AML-193 (cell line): ENCODE data around the gene ROGDI.

Source experiments
- DNase-seq, 2 experiments: peaks; one replicate each; lab custom pipeline; 2025; lab: John Stamatoyannopoulos, UW

Gene ROGDI, protein sequence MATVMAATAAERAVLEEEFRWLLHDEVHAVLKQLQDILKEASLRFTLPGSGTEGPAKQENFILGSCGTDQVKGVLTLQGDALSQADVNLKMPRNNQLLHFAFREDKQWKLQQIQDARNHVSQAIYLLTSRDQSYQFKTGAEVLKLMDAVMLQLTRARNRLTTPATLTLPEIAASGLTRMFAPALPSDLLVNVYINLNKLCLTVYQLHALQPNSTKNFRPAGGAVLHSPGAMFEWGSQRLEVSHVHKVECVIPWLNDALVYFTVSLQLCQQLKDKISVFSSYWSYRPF

DNA sequence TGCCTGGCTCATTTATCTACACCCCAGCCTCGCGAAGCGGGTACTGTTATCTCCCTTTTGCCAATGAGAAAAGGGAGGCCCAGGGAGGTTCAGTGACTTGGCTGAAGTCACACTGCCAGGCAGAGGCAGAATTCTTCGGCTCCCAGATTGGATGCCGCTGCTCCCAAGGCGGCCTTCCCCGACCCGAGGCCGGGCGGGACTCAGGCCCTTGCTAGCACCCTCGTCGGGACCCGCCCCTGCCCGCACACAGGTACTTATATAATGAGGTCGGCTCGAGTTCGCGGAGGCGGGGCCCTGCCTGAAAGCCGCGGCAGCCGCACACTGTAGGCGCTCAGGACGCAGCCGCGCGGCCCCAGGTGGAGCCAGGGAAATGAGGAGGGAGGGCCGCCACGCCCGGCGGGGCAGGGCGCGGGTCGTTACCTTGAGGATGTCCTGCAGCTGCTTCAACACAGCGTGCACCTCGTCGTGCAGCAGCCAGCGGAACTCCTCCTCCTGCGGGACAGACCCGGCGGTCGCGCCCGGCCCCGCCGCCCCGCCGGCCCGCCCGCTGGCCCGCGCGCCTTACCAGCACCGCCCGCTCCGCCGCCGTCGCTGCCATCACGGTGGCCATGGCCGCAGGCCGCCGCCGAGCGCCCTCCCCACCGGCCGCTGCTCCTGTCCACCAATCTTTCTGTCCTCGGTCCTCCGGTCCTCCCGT is at the start of gene ROGDI:
ROGDI (minus strand) TSS at position 672 of the 697 bp plus-strand sequence; CDS start at position 610, 62 bp downstream.
- peak; percentile 29 to 36 for DNase-seq

DNA sequence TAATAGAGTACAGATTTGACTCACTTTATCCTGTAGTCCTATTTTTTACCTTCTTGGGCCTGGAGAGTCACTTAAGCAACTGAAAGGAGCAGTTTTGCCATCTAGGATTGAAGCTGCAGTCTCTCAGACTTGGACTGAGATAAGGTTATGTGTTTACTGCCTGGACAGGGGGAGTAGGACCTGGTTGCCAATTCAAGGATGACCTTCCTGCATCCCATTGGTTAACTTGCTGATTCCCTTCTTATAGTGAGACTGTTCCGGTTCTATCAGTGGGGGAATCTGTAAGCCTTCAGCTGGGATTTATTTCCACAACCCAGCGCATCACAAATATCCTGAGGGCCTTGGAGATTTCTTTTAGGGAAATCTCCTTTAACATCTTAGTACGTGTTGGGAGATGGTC is 47.8 kb upstream of the ROGDI start:
- DNase-seq = no peak

DNA sequence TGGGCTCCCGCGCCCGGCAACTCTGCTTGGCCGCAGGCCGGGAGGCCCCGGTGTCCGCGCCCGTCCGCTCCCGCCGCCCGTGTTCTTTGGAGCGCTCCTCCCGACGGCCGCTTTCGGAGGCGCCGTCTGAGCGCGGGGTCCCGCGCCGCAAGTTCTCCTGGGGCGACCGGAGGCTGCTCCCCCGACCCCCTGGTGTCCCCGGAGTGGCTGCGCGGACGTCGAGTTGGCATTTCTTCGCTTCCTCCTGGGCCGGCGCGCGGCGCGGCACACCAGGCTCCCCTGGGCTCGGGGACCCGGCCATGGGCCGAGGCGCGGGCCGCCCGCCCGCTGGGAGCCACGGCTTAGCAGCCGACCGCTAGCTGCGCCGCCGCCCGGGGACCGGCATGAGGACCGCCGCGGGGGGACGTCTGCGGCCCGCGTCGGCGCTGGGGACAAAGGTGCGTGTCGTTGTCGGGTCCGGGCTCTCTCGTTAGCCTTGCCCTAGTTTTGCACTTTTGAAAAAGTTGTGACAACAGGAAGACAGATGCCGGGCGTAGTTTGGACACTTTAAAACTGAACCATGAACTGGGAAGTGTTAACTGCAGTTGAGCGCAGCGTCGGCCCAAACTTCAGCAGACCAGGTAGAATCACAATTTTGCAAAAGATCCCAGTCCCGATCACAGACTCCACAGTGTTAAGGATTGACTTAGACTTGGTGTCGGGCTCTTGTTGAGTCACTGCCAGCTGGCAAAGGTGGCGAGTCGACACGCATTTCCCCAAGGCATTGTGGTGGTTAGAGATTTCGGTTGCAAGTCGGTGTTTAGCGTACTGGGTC is 45.5 kb upstream of the ROGDI start:
- peak in 1 of 2 experiments; percentile 28 for DNase-seq

DNA sequence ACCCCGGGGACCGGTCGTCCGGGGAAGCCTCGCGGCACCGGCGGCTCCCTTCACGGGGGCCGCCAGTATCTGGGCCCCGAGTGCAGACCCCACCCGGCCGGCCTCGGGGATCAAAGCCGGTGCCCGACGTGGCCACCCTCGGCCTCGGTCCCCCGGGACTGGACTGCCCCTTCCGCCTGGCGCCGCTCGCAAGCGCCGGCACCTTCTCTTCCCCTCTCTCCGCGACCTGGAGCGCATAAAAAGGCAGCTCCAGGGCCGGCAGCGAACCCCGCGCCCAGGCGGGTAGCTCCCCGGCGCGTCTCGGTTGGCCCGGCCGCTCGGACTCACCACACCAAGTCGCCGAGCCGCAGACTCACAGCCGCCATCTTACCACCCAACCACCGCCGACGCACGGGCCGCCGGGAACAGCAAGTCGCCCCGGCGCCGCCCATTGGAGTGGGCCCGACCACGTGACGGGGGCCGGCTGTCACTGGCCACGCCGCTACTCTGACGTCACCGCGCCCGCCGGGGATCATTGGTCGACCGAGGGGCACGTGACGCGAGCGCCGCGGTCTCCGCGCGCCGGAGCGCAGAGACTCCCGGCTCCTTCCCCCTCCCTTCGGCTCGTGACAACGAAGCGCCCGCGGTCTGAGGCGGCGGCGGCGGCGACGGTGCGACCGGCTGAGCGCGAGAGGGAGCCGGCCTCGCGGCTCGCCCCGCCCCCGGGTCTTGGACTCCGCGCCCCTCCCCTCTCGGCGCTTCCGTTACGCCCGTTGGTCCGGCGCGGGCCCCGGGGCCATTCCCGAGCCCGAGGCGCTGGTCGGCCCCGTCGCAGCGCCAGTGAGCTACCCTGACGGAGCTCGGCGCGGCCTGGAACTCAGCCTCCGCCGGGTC is 44.7 kb upstream of the ROGDI start, which contains the start of the genes GLYR1 and UBN1:
GLYR1 (minus strand) TSS at position 388 of the 873 bp plus-strand sequence; CDS start at position 365, 23 bp downstream.
UBN1 (plus strand) TSS at position 581 of the 873 bp plus-strand sequence. CDS start 5,437 bp downstream, outside the sequence.
- peak; percentile 87 to 92 for DNase-seq

DNA sequence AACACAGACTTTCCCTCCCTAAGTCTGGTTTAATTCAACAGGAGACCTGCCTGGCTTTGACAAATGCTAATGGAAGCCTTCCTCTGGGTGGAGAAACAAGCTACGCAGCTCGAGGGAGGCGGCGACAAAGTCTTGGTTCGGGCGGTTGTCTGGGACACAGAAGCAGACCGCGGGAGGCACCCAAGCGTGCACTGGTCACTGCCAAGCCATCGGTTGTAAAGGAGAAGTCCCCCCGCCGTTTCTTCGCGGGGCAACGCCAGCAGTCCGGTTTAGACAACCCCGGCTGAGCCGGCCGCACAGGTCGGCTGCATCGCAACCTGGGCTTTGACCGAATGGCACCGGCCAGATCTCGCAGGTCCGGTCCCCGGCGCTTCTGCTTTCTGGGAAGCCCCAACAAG is 44.1 kb upstream of the ROGDI start:
- DNase-seq = peak; percentile 42 to 43

DNA sequence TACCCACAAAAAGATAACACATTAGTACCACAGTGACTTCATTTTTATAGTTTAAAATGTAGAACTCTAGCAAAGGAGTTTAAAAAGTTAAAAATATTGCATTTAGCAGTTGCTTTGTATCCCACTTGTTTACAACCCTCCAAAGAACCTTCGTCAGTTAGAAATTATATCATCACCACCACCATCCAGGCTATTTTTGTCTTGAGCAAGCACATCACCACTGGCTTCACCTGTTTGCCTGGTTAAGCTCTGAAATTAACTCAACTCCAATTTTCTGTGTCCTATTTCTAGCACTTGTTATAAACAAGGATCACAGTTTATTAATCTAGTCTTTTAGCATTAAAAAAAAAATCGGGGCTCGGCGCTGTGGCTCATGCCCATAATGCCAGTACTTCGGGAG is 38.6 kb upstream of the ROGDI start:
- DNase-seq = no peak

DNA sequence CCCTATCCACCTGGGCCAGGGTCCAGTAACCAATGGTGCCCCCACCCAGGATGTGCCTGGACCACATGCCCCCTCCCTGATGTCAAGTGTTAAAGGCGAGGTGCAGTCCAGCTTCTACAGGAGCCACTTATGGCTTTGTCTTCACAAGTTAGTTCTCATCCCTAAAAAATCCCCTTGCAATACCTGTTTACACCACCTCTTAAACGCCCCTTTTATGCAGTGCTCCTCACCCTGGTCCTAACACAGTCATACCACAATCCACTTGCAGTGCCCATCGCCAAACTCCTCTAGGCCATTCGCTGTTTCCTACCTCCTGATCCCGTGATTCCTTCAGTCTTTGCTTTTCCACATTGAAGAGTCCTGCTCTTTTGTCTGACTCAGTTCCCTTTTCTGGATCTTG is 37.5 kb upstream of the ROGDI start:
- DNase-seq = no peak

DNA sequence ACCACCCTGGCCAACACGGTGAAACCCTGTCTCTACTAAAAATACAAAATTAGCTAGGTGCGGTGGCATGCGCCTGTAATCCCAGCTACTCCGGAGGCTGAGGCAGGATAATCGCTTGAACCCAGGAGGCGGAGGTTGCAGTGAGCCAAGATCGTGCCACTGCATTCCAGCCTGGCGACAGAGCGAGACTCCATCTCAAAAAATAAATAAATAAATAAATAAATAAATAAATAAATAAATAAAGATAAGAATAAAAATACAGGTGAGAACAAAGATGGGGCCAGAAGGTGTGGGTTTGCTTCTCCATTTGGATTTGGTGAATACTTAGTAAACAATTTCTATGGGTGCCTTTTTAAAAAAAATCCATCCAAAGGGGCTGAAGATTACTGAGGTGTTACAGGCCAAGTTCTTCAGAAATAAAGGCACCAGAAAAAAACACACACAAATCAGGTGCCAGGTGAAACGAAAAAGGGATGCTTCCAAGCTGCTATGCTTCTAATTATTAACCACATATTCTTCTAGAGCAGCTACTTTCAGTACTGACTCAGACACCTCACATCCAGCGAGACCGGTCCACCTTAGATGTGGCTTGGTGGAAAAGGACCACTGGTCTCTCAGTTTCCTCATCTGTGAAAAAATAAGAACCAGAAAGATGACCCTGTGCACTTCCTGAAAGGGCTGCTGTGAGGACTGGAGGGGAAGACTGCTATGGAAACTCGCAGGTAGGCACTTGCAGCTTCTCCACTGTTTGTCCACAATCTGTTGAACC is 35.5 kb upstream of the ROGDI start:
- no peak for DNase-seq

DNA sequence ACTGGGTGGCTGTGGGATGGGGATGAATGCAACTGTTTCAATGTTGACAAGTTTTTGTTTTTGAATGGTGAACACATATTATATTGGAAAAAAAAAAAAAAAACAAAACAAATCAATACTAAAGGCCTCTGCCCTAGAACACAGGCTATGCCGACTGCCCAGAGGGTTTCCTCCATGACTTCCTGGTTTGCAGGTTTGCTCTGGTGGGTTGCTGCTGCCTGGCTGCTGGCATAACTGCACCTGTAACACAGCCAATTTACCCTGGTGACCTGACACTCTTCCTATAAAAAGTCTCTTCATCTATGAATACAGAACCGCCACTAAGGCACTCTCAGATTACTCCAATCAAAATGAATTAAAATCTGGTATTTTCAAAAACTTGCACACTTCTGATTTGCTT is 34.3 kb upstream of the ROGDI start:
- no peak for DNase-seq

DNA sequence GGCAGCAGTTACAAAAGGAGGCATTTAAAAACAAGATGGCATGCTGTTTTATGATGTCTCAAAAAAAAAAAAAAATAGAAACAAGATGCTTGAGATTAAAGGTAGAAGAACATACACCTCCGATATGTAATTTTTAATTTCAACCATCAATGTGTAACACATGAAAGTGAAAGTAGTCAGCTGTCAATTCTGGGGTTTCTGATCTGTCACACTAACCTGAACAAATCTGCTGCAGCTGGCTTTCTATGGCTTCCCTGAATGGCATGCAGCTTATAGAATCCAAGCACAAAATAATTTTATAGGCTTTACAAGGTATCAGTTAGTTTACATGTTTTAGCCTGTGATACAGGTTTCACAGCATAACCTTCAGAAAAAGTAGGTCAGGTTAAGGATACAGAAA is 31.2 kb upstream of the ROGDI start:
- no peak for DNase-seq

DNA sequence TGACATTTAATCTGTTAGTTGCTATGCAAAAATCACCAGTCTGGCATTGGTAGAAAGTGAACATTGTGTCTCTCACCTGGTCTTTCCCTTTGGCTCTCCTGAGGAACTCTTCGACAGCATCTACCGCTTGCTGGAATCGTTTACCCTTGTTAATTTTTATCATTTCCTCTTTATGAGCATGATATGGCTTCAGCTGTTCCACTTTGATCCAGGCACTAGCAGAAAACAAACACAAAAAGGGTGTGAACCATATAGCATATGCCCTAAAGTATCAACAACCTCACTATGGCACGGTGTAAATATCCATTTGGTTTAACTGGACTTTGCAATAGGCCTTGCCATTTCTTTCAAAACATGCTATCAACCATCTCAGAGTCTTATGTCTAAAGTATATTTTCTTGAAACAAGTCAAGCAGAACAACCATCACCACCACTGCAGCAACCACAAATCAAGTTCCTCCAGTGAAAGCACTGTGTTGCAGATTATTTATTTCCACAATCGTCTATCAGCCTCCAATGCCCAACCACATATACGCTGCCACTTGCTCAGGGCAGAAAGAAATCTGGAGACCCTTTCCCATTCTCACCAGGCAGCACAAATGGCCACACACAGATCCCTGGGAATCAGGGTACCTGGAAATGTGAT is 30.4 kb upstream of the ROGDI start:
- DNase-seq = no peak

DNA sequence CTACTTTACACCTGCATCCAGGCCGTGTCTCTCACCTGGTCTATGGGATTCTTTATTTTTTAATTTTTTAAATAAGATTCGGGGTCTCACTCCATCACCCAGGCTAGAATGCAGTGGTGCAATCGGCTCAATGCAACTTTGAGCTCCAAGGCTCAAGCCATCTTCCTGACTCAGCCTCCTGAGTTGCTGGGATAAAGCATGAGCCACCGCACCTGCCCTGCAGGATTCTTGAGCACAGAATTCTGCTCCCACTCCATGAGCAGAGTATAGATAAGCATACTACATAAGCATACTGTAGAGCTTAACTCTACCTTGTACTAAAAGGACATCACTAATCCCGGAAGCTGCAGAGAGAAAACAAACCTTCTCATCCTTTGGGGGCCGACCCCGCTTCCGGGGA is 29.2 kb upstream of the ROGDI start:
- DNase-seq = no peak

DNA sequence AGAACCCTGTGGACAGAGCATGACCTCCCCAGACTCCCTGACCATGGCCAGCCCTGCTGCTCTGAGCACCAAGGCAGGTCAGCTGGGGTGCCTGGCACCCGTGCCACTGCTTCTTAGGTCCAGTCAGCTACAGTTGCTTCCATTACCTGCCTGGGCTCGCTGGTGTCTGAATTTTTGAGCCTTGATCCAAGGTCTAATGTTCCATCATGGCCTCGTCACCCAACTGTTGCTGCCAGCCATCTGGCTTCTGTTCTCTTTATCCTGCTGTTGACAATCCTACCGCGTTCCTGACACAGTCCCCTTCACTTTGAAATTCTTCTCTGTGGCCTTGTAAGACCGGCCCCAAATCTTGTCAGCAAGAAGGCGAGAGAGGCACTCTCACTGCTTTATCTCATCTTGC is 28.0 kb upstream of the ROGDI start:
- no peak for DNase-seq

DNA sequence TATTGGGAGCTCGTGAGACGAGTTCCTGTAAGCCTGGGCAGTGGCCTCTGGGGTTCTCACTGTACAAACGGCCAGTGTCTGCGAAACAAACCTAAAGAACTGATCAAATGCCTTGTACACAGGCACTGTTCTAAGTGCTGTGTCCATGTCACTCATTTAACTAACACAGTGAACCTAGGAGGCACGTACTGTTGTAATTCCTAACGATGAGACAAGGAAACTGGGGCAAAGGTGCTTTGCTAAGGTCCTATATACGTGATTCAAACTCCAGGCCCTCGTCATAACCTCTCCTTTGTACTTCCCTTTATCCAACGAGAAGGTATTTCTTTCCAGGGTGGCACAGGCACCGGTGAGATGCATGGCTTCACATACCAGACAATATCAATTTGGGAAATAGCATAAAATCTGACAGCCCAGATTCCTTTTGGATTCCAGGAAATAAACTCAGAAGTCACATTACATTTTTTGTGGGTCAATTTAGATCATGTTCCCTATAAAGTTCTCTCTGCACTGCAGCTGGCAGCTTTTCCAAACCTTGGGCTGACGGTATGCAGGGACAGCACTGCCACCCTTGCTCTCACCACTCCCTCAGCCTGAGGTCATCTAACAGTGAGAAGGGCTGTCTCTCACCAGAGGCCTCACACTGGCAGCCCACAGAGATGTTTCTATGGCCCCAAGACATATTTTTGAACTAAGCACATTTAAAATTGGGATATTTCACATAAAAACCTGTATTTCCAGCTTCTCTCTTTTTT is 26.3 kb upstream of the ROGDI start:
- DNase-seq = no peak

DNA sequence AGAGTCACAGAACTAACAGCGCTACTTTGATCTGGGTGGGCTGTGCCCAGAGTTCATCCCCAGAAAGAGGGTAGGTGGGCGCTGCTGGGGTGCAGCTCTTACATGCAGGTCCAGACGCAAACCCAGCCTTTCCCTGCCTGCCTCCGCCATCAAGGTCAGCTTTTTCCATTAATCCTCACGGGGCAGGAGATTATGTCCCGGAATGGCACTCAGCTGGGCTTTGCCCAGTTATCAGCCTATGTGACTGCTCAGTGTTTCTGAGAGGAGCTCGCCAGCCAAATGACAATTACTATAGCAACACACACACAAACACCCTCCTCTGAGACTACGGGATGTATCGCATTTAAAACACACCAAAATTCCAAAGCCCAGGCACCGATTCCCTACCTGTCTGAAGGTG is 24.5 kb upstream of the ROGDI start:
- no peak for DNase-seq

DNA sequence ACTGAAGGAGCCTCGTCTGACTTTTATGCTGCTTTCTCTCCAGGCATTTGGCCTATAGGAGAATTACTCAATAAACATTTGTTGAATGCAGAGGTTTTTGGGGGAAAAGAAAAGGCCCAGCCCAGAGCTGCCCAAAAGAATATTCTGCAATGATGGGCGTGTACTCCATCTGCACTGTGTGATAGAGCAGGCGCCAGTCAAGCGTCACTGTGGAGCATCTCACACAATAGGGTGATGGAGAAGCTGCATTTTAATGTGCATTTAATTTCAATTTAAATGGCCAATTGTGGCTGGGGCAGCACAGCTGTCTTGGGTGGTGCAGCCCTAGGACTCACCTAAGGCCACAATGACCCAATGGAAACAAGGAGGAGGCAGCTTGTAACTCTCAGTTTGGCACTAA is 24.1 kb upstream of the ROGDI start:
- DNase-seq = no peak

DNA sequence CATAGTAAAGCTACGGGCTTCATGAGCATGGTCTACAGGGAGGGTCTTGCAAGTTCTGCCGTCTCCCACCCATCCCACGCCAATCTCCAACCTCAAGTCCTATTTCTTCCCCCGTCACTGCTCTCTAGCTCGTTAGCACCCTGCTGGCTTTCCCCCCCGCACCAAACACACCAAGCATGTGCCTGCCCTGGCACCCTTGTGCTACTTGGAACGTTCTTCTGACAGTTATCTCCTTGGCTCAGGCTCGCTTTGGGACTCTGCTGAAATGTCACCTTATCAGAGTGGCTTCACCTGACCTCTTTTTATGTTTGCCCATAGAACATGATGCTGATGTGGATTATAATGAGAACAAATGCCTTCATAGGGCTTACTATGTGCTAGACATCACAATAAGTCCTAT is 22.8 kb upstream of the ROGDI start:
- no peak for DNase-seq

DNA sequence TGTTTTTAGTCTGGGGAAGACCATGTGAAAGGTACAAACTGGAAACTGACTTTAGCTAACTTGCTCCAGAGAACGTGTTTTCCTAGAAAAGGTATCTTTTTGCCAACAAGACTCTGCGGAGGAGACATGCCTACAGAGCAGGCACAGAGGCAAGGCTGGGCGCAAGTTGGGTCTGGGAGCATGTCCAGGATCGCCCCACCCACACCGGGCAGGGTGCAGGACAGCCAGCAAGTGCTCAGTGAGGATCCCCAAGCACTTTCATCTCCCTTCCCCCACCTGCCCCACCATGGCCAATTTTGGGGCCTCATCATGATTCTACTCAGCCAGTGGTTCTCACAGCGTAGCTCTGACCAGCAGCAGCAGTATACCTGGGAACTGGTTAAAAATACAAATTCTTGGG is 18.2 kb upstream of the ROGDI start:
- no peak for DNase-seq

DNA sequence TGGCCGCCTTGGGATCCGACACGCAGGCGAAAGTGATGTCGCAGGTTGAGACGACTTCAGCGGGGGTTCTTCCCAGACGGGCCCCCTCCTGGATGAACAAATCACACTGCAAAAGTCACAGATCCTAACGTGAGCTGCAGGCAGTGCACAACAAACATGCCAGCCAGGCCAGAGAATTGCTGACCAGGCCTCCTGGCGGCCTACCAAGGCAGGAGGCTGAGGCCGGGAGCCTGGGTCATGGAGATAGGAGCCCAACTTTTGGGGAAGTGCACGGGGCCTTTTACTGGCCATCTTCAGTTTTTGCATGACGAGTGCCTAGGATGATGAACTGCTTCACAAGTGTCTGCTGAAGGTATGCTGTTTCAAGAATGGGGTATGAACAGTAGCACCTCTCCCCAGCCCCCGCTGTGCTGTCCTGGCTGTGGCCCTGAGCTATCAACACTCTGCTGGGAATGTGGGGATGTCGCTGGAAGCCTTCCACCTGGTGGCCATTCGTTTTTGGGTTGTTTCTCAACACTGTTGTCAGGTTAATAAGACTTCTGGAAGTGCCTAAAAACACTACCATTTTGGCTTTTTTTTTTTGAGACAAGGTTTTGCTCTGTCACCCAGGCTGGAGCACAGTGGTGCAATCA is 12.2 kb upstream of the ROGDI start:
- DNase-seq = no peak
